IMR-90 (cell line): Measurements from ENCODE around the gene EXOC2. TPM values are rescaled to one million over a fixed set of nuclear protein-coding genes. Genes with fewer than 3 reads are reported as not detected.

Experiments used
- ATAC-seq: fragments of 200-7000 bp; cut with Tn5 transposase; 2 replicates; pipeline ENCODE4 v1.9.1; 2020; ENCODE audit warnings: low read depth, mild to moderate bottlenecking, moderate library complexity
- BruUV-seq: library from RNA; stranded (reverse); fragments of 400-500 nt; replicated peaks from 2 replicates; lab custom pipeline; 2021; lab: Mats Ljungman, UMichigan
- CTCF ChIA-PET: fragments of 300-600 bp; formaldehyde crosslinking; extraction: SDS; loops from one replicate; lab custom pipeline; 2021; ENCODE audit warnings: antibody characterized with exemption; lab: Yijun Ruan, JAX
- POLR2A ChIA-PET: fragments of 300-600 bp; sonication (Branson Sonifier 250); formaldehyde crosslinking; loops from one replicate; lab custom pipeline; 2022; ENCODE audit warnings: antibody characterized with exemption; ENCODE audit not compliant: unreplicated experiment; lab: Charles Lee
- DNase-seq: peaks from one replicate; pipeline ENCODE4 v3.0.0; 2013
- H2AFZ ChIP-seq: replicated peaks from 2 replicates; pipeline ENCODE3; 2013; ENCODE audit warnings: low read length, mild to moderate bottlenecking; ENCODE audit not compliant: poor library complexity
- H2AK5ac ChIP-seq: 2 replicates; pipeline ENCODE4 v1.6.1; 2013; ENCODE audit warnings: low read depth, low read length, inconsistent platforms
- H2AK9ac ChIP-seq: replicated peaks from 2 replicates; pipeline ENCODE3; 2013; ENCODE audit warnings: mild to moderate bottlenecking, low read depth, low read length, moderate library complexity; ENCODE audit not compliant: poor library complexity
- H2BK120ac ChIP-seq: 2 replicates; pipeline ENCODE4 v1.6.1; 2013; ENCODE audit warnings: low read depth, low read length, inconsistent platforms
- H2BK15ac ChIP-seq: 3 replicates; pipeline ENCODE4 v1.6.1; 2013; ENCODE audit warnings: low read depth, low read length, inconsistent platforms
- H2BK20ac ChIP-seq: 2 replicates; pipeline ENCODE4 v1.6.1; 2013; ENCODE audit warnings: low read depth, mild to moderate bottlenecking, inconsistent platforms, low read length, moderate library complexity
- H2BK5ac ChIP-seq: 2 replicates; pipeline ENCODE4 v1.6.1; 2013; ENCODE audit warnings: mild to moderate bottlenecking, low read depth, low read length, inconsistent platforms; ENCODE audit not compliant: poor library complexity, severe bottlenecking
- H3K14ac ChIP-seq: replicated peaks from 2 replicates; pipeline ENCODE4 v1.6.1; 2013; ENCODE audit warnings: low read depth, low read length, inconsistent platforms
- H3K18ac ChIP-seq: 2 replicates; pipeline ENCODE4 v1.6.1; 2013; ENCODE audit warnings: low read depth, low read length, control low read depth
- H3K23ac ChIP-seq: 2 replicates; pipeline ENCODE4 v1.6.1; 2013; ENCODE audit warnings: low read depth, low read length, inconsistent platforms
- H3K27ac ChIP-seq: 2 replicates; pipeline ENCODE4 v1.5.1; 2013; ENCODE audit warnings: mild to moderate bottlenecking, control low read depth, low read length; ENCODE audit not compliant: insufficient read depth
- H3K27me3 ChIP-seq: 2 replicates; pipeline ENCODE4 v1.6.1; 2013; ENCODE audit warnings: low read length; ENCODE audit not compliant: control insufficient read depth, insufficient read depth
- H3K36me3 ChIP-seq: 2 replicates; pipeline ENCODE4 v1.6.1; 2013; ENCODE audit warnings: low read length, mixed read lengths; ENCODE audit not compliant: control insufficient read depth, insufficient read depth
- H3K4ac ChIP-seq: 2 replicates; pipeline ENCODE4 v1.6.1; 2013; ENCODE audit warnings: low read depth, low read length, inconsistent platforms
- H3K4me1 ChIP-seq: 2 replicates; pipeline ENCODE4 v1.6.1; 2013; ENCODE audit warnings: low read length, mixed read lengths; ENCODE audit not compliant: control insufficient read depth, insufficient read depth
- H3K4me2 ChIP-seq: 2 replicates; pipeline ENCODE4 v1.6.1; 2013; ENCODE audit warnings: low read depth, mild to moderate bottlenecking, control low read depth, low read length, moderate library complexity
- H3K4me3 ChIP-seq: 2 replicates; pipeline ENCODE4 v1.5.1; 2013; ENCODE audit warnings: low read depth, mild to moderate bottlenecking, control low read depth, low read length, moderate library complexity; ENCODE audit not compliant: insufficient read depth
- H3K56ac ChIP-seq: 2 replicates; pipeline ENCODE4 v1.6.1; 2013; ENCODE audit warnings: low read length, inconsistent platforms; ENCODE audit not compliant: insufficient read depth; ENCODE audit errors: extremely low read depth
- H3K79me1 ChIP-seq, 2 experiments: 2 replicates each; pipeline ENCODE4 v1.6.1; 2013; ENCODE audit warnings: low read length in 2 of 2, inconsistent platforms in 1 of 2, low read depth in 1 of 2
- H3K9ac ChIP-seq: 2 replicates; pipeline ENCODE4 v1.6.1; 2013; ENCODE audit warnings: low read depth, low read length, control low read depth
- H3K9me1 ChIP-seq: 2 replicates; pipeline ENCODE4 v1.6.1; 2013; ENCODE audit warnings: low read length, inconsistent platforms; ENCODE audit not compliant: insufficient read depth
- H3K9me3 ChIP-seq: 2 replicates; pipeline ENCODE4 v1.6.1; 2013; ENCODE audit warnings: low read length; ENCODE audit not compliant: control insufficient read depth, insufficient read depth
- H4K20me1 ChIP-seq: 2 replicates; pipeline ENCODE4 v1.6.1; 2013; ENCODE audit warnings: low read length, inconsistent platforms; ENCODE audit not compliant: insufficient read depth
- H4K5ac ChIP-seq: 2 replicates; pipeline ENCODE4 v1.6.1; 2013; ENCODE audit warnings: mild to moderate bottlenecking, low read depth, low read length, control low read depth
- H4K8ac ChIP-seq, 2 experiments: 2 replicates each; pipeline ENCODE4 v1.6.1; 2013; ENCODE audit warnings: low read depth in 2 of 2, low read length in 2 of 2, control low read depth in 1 of 2, inconsistent platforms in 1 of 2
- H4K91ac ChIP-seq: 2 replicates; pipeline ENCODE4 v1.6.1; 2013; ENCODE audit warnings: low read depth, low read length, inconsistent platforms; ENCODE audit not compliant: insufficient read depth
- ELK1 ChIP-seq: fragments of 150-350 bp; IDR thresholded peaks from 2 replicates; pipeline ENCODE4 v1.6.1; 2016; ENCODE audit warnings: low read depth, mild to moderate bottlenecking, low read length, moderate library complexity, borderline replicate concordance
- MAZ ChIP-seq: IDR thresholded peaks from 2 replicates; pipeline ENCODE4 v1.6.1; 2012; ENCODE audit warnings: low read depth, mild to moderate bottlenecking, low read length, improper control_type of control experiment, moderate library complexity, borderline replicate concordance
- USF2 ChIP-seq: fragments of 150-350 bp; IDR thresholded peaks from 2 replicates; pipeline ENCODE4 v1.6.1; 2017; ENCODE audit warnings: mild to moderate bottlenecking, antibody characterized with exemption, low read length, low read depth
- WGBS, 2 experiments: methylation state at CpG; one replicate each; pipeline versions ENCODE4 v1.1.5 to v1.1.7; 2013; ENCODE audit warnings: missing lambda C conversion rate in 2 of 2; ENCODE audit not compliant: insufficient read length in 1 of 2; ENCODE audit errors: extremely low coverage in 2 of 2; 5-methylcytosine and 5-hydroxymethylcytosine counted together
- dilution Hi-C: fragments of 300-500 bp; cut with HindIII; formaldehyde crosslinking; loops from one replicate; pipeline ENCODE4 v1.14.3; 2018; ENCODE audit warnings: low sequenced_read_pairs; ENCODE audit not compliant: unreplicated experiment
- in situ Hi-C: fragments of 300-500 bp; cut with MboI; formaldehyde crosslinking; loops from 3 replicates; pipeline ENCODE4 v1.14.3; 2019; ENCODE audit warnings: low sequenced_read_pairs, inconsistent platforms, mixed read lengths
- intact Hi-C: fragments of 100-400 bp; cut with micrococcal nuclease; formaldehyde crosslinking; loops from 2 replicates; pipeline ENCODE4 v1.10.0; 2022
- polyA plus RNA-seq, 3 experiments: library from polyadenylated mRNA; depleted of rRNA; stranded (reverse); fragments of >200 nt; gene quantifications; 2 replicates each; pipeline ENCODE4 v1.2.3, GENCODE V29; 2012; ENCODE audit warnings: low replicate concordance in 1 of 3
- total RNA-seq: library from RNA; depleted of rRNA; stranded (reverse); fragments of >200 nt; gene quantifications from 2 replicates; pipeline ENCODE4 v1.2.3, GENCODE V29; 2012

EXOC2 gene
- total and polyA plus RNA-seq, 2 of the 4 experiments (the other 2 are of a cell fraction) = 13.1 to 37.3 TPM

- H4K5ac ChIP-seq = no peak overlapping the region
These were observed 99.1 kb downstream of the EXOC2 start for GRCh38 chr6:593907-594212.

More at GRCh38 chr6:593907-594212, 99.1 kb downstream of the EXOC2 start:
- Histone ChIP-seq H3K9ac (no peak overlapping the region), H3K79me1 (peaks cover 3 to 4% of the 10 kb centered on the region in 2 experiments; a peak in 1 of 4 replicates), H3K27me3 (no peaks in the 10 kb centered on the region), H3K4me1 (peaks cover 3% of the 10 kb centered on the region), H2AFZ (no peak overlapping the region), H3K56ac (no peak overlapping the region), H3K9me1 (peaks cover 8% of the 10 kb centered on the region; the same call in 1 of the 2 replicates), H4K20me1 (no peaks in the 10 kb centered on the region), H2BK5ac (no peak overlapping the region), H3K4ac (no peak overlapping the region), H2BK15ac (no peak overlapping the region), H4K91ac (no peak overlapping the region), H3K9me3 (no peaks in the 10 kb centered on the region), H2BK20ac (no peak overlapping the region), H3K4me3 (no peak overlapping the region), H3K18ac (no peak overlapping the region), H2AK9ac (no peak overlapping the region), H2AK5ac (no peak overlapping the region), H3K27ac (no peak overlapping the region), H2BK120ac (no peak overlapping the region), H3K36me3 (peaks cover 19% of the 10 kb centered on the region), H3K14ac (no peak overlapping the region), H4K8ac (no peak overlapping the region), H3K23ac (no peak overlapping the region), H3K4me2 (no peak overlapping the region)
- POLR2A ChIA-PET = no interaction called here
- in situ Hi-C loops = loop anchor here (10.0 kb wide), 2 partner anchors 201 to 801 kb away; no protein-coding TSS in a partner anchor
- WGBS, 2 experiments = 80% methylated on average over 2 of the region's 2 CpGs; no CpG with 5 or more reads in 1 of the 2 experiments
- intact Hi-C loops = loop anchor here (1.0 to 5.0 kb wide), 7 partner anchors 128 to 842 kb away; no protein-coding TSS in a partner anchor
- no TSS peak for BruUV-seq
- no peak for ATAC-seq
- CTCF ChIA-PET = no interaction called here
- TF ChIP-seq USF2 (no peak), ELK1 (no peak), MAZ (no peak)
- no peak for DNase-seq
- dilution Hi-C loops = no loop called here
